HL-60 (cell line): ENCODE results near the gene POR.

ENCODE experiments used
- REST ChIP-seq: IDR thresholded peaks from 2 replicates; pipeline ENCODE4 v1.6.1; 2012; ENCODE audit warnings: low read depth; ENCODE audit not compliant: insufficient replicate concordance
- SPI1 ChIP-seq: IDR thresholded peaks from 2 replicates; pipeline ENCODE4 v1.6.1; 2012; ENCODE audit warnings: low read depth, mild to moderate bottlenecking, borderline replicate concordance
- TF ChIP-seq, protein P1 (sequence below): IDR thresholded peaks from one replicate; pipeline ENCODE4 v1.5.1; 2011; ENCODE audit warnings: low read length, control low read depth, inconsistent platforms; ENCODE audit not compliant: insufficient read depth

DNA sequence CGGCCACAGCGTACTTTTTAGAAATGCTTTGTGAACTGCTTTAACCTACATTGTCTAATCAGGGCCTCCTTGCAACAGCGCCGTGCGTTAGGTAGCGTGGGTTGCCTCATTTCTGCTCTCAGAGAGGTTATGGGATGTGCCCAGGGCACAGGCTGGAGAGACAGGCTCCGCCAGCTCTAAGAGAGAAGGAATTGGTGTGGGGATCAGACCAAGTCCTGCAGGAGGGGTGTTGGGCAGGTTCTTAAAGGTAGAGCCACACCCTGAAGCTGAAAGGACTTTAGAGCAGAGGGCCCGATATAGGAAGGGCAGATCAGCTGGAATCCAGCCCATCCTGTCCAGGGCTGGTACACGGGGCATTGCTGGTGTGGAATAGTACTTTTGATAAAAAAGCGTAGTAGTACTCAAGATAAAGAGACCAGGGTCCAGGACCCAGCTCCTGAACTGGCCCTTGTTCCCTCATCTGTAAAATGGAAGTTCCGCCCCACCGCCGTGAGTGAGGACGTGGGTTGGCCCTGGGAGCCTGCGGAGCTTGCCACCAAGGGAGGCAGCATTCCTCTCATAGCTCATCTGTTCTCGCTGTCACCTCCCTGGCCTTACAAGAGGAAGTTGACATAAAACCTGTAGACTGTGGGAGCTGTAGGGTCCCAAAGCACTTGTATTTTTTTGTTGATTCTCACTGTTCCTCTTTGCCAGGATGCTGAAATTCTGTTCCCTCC lies 42.2 kb downstream of the POR start:
- TF ChIP-seq REST (no peak), SPI1 (no peak)
- TF ChIP-seq, protein P1, sequence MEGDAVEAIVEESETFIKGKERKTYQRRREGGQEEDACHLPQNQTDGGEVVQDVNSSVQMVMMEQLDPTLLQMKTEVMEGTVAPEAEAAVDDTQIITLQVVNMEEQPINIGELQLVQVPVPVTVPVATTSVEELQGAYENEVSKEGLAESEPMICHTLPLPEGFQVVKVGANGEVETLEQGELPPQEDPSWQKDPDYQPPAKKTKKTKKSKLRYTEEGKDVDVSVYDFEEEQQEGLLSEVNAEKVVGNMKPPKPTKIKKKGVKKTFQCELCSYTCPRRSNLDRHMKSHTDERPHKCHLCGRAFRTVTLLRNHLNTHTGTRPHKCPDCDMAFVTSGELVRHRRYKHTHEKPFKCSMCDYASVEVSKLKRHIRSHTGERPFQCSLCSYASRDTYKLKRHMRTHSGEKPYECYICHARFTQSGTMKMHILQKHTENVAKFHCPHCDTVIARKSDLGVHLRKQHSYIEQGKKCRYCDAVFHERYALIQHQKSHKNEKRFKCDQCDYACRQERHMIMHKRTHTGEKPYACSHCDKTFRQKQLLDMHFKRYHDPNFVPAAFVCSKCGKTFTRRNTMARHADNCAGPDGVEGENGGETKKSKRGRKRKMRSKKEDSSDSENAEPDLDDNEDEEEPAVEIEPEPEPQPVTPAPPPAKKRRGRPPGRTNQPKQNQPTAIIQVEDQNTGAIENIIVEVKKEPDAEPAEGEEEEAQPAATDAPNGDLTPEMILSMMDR: no peak
